Midbrain (tissue), 1 donor: Measurements from ENCODE around the gene PTPRG.

Source experiments
- DNase-seq: peaks from one replicate; lab custom pipeline; 2025; lab: John Stamatoyannopoulos, UW

PTPRG gene

GRCh38 chr3:61828880-61829721 is 267.7 kb downstream of the PTPRG start:
- no peak for DNase-seq

DNA sequence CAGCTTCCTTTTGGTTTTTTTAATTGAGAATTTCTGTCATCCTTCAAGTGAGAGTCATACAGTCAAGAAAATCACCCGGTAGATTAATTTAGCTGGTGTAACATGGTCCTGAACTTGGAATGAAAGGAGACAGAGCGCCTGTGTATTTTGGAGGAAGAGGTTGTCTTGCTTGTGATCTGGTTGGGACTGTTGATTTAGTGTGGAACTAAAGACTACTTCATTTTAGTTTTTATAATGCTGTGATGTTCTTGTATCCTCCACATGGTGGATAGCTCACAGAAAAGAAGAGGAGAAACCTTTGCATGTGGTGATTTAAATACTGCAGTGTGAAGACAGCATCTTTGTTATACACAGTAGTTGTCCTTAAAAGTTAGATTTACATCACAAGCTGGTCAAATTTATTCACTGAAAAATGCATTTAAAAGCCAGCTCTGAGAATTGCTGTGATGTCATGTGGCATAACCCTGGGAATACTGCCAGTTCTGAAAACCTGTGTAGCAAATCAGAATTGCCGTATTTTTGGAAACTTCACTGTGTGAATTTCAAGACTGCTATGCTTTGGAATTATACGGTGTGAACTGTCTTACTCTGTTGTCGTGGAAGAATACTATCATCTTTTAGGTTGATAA is 268.5 kb downstream of the PTPRG start:
- no peak for DNase-seq

- no peak for DNase-seq
Observed at GRCh38 chr3:61831973-61832372, 270.6 kb downstream of the PTPRG start.

GRCh38 chr3:61832375-61833229 is 271.2 kb downstream of the PTPRG start:
- DNase-seq, result no peak

DNA sequence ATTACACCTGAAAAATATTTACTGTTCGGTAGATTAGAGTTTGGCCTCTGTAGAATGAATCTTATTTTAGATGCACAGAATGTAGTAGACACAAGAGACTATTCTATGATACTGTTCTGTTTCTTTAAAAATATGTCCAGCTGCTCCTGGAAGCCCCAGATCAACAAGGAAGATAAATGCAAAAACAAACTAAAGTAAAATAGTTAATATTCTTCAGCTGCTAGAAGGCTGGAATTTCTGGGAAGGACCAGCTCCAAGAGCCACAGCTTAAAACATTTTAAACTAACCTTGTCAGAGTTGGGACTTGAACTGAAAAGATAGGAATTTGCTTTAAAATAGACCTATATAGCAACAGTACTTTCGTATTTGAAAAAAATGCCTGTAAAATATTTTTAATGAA is 277.9 kb downstream of the PTPRG start:
- no peak for DNase-seq

DNA sequence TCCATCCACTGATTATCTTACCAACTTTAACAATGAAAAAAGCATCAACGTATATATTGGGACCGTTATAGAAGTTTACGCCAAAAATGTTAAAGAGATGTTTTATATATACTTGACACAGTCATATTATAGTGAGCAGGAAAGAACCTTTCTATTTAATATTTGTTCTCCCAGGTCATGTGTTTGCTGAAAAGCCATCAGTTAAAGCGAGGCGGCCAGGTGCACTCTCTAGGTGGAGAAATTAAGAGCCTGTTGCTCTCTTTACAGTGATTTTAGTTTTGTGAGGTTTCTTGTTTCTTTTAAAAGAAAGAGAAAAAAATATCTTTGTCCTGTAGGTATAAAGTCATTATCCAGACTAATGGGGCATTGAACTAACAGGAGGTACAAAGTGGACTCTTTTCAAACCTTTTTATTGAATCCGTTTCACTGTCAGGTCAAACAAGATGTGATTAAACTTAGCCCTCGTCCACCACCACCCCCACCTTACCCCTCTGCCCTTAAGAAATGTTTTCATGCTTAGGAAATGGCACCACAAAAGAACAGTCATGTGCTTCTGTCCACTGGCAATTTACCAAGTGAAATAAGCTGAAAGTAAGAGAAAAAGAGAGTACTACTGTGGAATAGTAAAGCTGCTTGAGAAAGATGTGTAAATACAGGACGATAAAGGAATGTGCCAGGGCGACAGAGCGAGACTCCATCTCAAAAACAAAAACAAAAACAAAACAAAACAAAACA is 279.9 kb downstream of the PTPRG start:
- DNase-seq, result no peak

GRCh38 chr3:61841988-61842387 is 280.6 kb downstream of the PTPRG start:
- DNase-seq, result no peak

GRCh38 chr3:61844346-61844745 is 283.0 kb downstream of the PTPRG start:
- DNase-seq, result no peak

- no peak for DNase-seq
Observed at GRCh38 chr3:61846488-61846887, 285.1 kb downstream of the PTPRG start.

- no peak for DNase-seq
Observed at GRCh38 chr3:61847784-61848462, 286.6 kb downstream of the PTPRG start.

DNA sequence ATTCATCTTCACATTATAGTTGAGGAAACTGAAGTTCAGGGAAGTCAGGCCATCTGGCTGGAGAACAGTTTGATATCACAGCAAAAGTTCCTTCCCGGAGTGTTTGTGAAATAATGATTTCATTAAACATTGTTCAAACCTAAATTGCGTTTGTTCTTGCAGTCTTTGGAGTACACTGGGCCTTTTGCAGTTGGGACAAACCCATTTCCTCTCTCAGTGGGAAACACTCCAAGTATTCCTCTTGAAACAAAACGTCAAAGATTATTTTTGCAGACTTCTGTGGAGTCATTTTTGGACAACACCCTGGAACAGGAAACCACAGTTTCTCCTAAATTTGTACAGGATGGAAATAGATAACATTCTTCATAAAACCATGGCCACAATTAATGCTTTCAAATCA is 287.5 kb downstream of the PTPRG start:
- no peak for DNase-seq

- DNase-seq, result no peak
Observed at GRCh38 chr3:61853912-61854311, 292.5 kb downstream of the PTPRG start.

DNA sequence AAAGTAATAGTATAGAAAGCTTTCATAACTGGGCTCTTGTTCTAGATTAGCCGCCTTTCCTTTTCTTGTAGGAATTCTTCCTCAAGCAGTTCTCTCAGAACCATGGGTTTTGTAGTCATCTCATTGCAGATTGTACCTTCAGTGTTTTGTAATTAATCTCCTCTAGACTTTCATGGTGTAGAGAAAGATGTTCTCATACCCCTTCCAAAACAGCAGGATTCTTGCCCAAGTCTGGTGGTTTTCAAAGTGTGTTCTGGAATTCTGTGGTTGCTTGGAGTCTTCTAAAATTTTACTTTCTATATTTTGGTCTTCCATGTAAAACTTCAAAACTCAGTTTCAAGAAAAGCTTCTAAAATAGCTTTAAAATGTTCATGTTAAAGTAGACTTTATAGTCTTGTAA is 293.8 kb downstream of the PTPRG start:
- no peak for DNase-seq

DNA sequence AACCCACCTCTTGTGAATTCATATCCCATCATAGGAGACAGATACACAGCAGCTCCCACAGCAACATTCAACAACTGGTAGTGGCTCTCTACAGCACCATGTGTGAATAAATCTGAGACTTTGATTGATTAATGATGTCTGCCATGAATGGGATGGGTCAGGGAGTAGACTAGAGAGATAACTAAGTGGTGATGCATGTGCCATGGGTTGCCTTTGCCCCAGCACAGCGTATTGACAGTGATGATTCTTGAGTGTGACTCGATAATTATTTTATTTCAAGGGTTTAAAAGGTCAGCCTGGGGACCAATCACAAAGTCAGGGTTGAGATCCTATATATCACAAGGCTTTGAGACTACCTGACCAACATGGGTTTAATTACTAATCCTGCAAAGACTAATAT is 295.9 kb downstream of the PTPRG start:
- no peak for DNase-seq

GRCh38 chr3:61858054-61858453 is 296.7 kb downstream of the PTPRG start:
- no peak for DNase-seq

GRCh38 chr3:61861410-61861809 is 300.0 kb downstream of the PTPRG start:
- DNase-seq, result no peak

GRCh38 chr3:61862614-61863289 is 301.4 kb downstream of the PTPRG start:
- no peak for DNase-seq

- DNase-seq, result no peak
Observed at GRCh38 chr3:61863579-61863978, 302.2 kb downstream of the PTPRG start.

GRCh38 chr3:61864886-61865285 is 303.5 kb downstream of the PTPRG start:
- DNase-seq, result no peak

GRCh38 chr3:61865466-61866152 is 304.2 kb downstream of the PTPRG start:
- no peak for DNase-seq
